Fibroblast of skin of left quadriceps (primary cell): ENCODE data around the gene CXCR6.

Experiments used
- DNase-seq, 2 experiments: peaks; one replicate each; pipeline ENCODE4 v3.0.0-alpha.2; 2013; ENCODE audit warnings: low read depth in 2 of 2

CXCR6 gene

DNA sequence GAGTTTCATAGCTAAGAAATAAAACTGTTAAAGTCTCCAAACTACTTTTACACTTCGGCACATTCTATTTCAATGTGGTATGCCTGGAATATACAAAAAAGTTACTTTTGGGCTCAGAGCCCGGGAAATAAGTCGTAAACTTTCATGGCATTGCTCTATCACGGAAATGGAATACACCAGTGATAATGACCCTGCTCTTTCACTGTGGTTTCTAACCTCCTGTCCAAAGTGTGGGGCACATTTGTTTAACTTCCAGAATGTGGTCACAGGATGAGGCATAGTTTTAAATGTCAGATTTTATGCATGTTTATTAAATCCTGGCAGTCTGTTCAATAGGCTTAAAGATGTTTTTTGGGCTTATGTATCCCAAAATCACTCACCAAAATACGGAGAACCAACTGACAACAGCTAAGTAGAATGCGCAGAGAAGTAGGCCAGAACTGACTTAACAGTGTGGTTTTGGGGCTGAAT lies 5.1 kb downstream of the CXCR6 start:
- DNase-seq = peak; percentile 74 to 81

DNA sequence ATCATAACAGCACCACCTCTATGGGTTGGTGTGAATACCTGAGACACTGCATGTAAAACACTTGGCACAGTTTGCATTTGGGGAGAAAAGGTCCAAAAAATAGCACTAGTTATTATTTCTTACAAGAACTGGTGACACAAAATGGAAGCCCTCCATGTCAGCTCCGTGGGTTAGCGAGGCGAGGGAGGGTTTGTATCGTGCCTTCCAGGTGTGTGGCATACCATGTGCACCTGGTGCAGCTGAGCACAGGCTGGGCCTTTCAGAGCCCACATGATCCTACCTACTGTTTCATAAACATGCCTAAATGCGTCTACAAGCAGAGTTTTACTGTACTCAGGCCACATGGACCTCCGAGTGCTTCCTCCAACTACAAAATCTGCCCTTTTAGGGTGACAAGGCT lies 5.6 kb downstream of the CXCR6 start:
- no peak for DNase-seq

DNA sequence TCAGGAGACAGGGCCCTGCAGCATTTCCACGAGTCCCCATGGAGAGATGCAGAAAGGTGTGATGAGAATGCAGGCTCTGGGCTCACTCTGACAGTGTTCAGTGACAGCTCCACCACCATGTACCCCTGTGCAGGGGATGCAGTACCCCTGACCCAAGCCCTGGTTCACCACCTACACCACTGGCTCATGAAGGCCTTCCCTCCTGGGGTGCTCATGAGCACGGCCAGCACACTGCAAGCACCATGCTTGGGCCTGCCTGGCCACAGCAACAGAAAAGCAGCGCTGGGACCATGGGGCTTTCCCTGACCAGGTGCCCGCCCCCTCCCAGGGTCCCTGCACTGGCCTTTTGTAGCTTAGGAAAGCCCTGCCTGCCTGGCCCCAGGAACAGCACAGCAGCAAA lies 6.2 kb downstream of the CXCR6 start:
- no peak for DNase-seq

DNA sequence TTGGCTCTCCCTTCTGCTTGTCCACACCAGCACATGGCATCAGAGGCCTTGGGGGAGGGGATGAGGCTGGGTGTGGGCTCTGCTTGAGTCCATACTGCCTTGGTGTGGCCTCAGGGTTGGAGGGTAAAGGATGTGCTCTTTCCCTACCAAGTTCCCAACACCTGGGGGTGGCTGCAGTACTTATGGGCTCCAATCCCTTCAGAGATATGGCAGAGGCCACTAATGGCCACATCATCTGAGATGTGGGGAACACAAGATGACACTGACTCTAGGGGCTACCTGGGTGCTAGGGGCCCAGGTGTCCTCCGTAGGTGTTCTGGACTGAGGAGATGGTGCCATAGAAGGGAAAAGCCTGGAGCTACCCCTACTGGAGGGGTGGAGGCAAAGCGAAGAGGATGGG lies 6.9 kb downstream of the CXCR6 start:
- DNase-seq = no peak

DNA sequence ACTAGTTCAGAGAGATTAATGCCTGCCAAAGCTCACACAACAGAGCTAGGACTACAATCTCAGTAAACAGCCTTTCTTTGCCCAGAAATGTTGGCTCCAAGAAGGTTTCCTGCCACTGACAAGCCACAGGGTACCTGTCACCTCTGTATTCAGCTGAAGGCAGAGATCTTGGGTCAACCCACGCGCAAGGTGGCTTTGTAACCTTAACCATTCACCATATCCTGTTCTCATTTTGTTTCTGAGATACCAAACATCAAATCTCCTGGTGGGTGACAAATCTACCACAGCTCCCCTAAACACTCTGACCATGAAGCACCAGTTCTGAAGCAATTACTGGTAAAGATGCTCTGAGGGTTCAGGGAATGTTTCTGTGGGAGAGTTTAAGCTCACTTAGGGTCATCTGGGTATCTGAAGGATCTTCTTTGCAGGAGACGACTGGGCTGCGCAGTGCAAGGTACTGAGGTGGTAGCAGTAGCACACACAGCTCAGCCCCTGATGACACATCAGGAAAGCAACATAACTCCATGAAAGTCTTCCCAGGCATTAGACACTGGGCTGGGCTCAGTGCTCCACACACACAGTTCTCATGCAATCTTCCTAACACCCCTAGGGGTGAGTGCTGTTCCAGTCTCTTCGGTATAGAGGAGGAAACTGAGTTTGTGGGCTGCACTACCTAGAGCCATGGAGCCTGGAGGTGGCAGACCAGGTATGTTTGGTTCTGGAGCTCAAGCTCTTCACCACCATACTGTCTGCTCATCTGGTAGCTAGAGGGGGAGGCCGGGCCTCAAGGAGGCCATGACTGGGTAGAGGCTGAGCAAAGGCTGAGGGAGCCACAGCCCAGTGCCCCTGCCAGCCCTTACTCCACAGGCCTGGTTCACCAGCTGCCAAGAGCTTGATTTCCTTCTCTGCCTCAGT lies 7.7 kb downstream of the CXCR6 start:
- no peak for DNase-seq

DNA sequence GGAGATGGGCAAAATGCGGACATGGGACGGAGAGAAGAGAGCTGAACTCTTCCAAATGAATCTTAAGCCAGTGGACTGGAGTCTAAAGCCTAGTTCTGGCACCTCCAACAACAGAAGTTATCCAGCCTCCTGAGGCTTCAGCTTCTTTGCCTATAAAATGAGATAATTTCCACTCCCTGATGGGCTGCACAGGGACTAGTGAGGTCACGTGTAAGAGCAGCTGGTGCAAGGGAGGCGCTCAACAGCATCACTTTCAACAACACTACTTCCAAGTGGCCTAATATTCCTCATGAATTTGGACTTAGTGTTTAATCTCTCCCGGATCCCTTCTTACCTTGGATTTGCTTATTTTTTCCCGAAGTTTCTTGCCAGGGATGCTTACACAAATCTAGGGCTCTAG lies 8.7 kb downstream of the CXCR6 start:
- no peak for DNase-seq

DNA sequence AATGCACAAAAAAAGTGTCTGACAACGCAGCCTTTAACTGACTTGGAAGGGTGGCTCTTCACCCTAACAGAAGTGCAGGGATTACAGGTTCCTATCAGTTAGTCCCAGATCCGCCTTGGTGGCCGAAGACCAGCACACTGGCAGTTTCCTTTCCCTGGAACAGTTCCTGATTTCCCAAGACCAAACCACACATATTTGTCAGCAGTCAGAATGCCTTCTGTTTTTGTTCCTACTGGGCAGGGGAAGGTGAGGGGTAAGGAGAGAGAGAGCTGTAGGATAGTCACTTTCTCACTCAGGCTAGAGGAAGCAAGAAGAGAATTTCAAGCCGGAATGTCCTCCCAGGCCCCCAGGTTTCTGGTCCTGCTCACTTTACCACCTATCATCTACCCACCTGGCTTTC lies 9.2 kb downstream of the CXCR6 start:
- DNase-seq = no peak

DNA sequence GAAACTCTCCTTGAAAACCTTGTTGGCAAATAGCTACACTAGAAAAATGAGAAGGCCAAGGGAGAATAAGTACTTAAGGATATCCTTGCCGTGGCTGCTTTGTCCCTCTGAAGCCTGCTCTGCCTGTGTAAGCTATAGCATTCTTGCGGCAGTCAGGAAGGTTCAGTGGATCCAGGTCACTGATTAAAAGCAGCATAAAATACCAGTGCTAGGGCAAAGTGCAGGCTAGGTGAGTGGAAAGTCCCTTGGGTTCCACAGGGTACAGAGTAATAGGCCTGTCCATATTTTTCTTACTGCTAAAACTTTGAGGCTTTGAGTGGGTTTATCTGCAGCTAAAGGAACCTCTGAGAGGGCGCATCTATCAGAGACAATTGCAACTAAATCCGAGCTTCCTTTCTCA lies 10.3 kb downstream of the CXCR6 start:
- no peak for DNase-seq

DNA sequence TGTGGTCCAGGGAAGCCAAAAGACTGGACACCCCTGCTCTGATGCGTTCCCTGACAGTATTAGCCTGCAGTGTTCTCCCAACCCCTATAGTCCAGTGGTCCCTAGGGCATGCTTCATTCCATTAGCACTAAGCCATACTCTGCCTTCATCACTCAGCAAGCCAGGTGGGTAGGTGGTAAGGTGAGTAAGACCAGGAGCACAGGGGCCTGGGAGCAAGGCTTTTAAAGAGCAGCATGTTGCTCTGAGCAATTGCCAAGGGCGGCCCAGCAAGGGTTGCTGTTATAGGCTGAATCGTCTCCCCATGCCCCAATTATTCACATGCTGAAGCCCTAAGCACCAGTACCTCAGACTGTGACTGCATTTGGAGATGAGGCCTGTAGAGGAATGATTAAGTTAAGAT lies 11.0 kb downstream of the CXCR6 start:
- no peak for DNase-seq

DNA sequence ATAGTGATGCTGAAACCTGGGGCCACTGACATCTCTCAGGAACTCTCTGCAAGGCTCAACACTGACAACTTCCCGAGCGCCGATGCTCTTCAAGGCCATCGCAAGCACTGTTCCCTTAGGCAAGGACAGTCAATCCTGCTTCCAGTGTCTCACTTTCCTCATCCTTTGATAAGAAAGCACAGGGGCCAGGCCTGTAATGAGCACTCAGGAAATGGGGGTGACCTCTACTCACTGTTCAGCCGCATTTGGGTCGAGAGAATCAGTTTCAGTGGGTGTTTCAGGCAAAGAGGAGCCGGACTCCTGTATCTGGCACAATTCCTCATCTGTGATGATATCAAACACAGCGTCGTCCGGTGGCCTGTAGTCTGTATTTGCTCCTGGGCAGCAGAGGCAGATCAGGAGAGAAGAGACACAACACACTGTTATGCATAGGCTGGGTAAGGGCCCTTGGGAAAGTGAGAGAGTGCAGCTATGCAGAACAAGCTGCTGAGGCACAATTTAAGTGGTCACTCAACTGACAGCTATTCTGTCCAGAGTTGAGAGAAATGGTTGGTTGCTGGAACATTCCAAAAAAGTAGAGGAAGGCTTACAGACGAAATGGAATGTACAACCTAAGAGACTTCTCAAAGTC lies 11.9 kb downstream of the CXCR6 start:
- DNase-seq = no peak

DNA sequence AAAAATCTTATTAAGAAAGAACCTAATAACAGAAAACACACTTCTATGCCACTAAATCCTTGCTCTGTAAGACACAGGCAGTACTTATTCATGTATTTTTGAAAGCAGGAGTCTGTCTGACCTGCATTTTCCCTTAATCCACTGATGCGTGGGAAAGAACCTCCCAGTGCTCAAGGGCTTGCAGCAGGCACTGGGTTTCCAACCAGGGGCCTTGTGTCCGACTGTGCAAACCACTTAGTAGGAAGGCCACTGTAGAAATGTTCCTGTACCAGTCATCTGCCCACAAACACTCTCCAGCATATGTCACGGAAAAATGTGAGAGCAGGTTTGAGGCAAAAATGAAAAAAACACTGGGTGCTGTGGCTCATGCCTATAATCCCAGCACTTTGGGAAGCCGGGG lies 12.4 kb downstream of the CXCR6 start:
- no peak for DNase-seq

DNA sequence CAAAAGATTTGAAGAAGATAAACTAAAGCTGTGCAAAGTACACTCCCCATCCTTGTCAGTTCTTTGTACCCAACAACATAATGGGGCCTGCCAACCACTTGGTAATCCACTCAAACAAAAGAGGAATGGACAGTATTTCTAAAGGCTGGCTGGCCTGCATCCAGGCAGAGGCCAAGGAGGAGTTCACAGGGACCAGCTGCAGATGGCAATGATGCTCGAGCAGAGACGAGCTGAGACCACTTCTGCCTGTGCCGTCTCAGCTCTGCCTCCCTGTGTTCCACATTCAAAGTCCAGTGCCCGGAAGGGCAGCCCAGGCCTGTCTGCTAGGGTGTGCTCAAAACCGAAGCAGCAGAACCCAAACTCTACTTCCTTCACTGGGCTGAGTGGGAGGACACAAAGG lies 14.3 kb downstream of the CXCR6 start:
- no peak for DNase-seq

DNA sequence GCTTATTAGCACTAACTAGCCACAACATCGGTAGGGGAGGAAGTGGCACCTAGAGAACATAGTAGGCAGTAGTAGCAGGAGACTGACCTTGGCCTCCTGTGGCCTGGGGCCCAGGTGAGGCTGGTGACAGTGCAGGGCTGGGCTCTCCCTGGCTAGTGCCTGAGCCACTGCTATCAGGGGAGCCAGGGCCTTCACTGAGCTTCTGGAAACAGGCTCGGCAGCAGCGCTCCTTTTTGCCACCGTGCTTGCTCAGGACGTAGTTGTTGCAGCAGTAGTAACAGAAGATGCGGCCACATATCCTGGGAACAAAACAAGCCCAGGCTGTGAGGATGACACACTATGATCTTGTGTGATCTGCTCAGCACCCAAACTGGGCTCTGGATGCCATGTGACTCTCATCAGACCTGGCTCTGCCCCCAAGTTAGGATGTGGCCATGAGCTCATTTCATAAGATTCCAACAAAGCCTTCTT lies 15.1 kb downstream of the CXCR6 start:
- no peak for DNase-seq

DNA sequence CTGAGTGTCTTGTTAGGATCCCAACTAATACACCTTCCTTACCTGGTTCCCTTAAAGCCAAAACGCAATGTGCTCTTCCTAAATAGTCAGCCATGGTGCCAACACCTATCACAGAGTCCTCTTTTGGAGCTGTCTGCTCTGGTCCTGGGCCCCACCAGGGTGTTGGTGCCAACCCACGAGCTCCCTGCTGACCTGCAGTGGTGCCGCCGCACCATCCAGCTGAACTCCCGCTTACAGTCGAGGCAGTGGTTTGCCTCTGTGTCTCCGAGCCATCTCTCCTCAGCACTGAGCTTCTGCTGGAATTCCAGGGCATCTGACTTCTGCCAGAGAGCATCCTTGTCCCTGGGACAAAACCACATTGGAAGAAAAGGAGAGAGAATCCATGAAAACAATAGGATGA lies 15.9 kb downstream of the CXCR6 start:
- DNase-seq = no peak

DNA sequence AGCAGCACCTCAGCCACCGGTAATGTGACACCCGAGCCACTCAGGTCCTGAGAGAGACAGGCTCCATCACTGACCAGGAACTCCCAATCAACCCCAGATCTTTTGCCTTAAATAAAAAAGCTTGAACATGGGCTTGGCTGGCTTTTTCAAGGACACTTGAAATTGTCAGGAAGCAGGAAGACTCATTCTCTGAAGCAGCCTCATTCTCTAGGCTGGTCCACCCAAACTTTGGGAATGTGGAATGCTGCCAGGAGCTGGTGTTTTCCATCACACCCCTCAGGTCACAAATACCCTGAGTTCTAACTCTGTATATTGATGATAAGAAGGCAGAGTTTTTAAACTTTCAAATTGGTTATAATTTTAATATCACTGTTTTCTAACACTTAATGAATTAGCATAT lies 17.0 kb downstream of the CXCR6 start:
- DNase-seq = no peak

DNA sequence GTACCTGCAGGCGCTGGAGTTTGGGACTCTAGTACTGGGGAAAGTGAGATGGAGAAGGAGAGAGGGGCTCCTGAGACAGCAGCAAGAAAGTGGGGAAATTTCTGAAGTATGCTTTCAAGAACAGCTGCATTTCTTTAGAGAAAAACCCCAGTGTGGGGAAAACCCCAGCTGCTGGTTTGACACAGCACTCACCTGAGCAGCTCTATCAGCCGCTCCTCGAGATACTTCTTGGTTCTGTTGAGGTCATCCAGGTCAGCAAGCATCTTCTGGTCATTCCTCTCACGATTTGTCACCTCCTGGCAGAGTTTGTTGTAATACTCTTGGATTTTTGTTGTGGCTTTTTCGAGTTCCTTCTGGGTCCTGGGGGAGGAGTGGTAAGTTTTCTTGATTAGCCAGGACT lies 18.8 kb downstream of the CXCR6 start:
- DNase-seq = no peak

DNA sequence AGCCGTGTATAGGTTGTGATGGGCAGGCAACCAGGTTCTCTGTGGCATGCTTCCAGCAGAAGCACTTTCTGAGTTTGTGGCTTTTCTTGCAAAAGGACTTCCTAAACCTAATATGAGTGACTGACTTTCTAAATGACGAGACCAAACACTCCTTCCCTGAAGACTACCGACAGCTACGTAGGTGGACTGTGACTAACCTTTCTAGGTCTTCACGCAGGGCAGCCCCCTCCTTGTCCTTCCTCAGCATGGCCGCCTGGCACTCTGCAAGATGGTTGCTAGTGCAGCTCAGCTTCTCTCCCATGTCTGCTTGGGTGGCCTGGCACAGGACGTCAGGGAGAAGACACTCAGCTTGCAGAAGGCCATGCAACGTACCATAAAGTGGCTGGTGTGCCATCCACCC lies 20.9 kb downstream of the CXCR6 start:
- DNase-seq = no peak

DNA sequence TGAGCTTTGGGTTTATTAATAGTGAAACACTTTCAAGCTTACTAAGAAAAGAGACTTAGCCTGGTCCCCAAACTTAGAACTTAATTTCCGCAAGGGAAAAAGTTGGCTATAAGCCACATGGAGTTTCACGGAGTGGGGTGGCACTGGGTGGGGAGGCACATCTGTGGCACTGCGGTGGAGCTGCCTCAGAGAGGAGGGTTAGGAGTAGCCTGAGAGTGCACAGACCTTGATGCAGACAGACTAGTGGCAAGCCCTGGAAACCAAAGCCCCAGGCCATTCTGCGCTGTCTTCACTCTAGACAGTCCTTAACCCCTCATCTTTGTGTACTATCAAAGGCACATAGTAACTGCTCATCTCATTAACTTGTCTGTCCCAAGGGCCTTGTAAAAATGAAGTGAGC lies 22.0 kb downstream of the CXCR6 start:
- no peak for DNase-seq

DNA sequence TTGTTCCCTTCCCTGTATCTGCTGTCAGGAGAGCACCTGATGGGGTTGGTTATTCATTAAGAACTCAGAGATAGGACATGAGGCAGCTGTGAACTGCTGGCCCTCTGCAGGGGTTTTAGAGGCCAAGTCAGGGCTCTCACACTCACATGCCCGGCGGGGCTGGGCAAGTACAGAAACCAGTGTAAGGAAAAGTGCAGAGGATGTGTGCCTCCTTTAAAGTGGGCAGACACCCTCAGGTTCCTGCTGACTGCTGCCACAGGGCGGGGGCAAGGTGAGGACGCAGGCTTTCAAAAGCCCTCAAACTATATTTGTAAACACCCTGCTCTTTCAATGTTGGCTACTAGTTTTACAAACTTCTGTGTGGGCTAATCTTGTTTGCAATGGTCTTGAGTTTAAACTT lies 22.4 kb downstream of the CXCR6 start:
- DNase-seq = no peak

DNA sequence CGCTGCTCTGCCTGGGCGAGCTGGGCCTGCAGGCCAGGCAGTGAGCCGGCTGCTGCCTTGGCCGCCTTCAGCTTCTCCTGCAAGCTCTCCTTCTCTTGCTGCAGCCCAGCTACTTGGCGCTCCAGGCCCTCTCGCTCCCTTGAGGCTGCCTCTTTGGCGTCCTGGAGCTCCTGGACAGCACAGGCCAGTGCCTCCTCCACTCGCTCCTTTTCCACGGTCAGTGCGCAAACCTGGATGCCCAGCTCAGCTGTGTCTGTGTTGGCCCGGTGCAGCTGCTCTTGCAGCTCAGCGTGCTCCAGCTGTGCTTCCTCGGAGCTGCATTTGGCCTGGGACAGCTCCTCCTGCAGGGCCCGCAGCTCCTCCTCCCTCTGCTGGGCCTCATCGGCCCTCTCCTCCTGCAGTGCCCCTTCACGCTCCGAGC lies 23.1 kb downstream of the CXCR6 start:
- DNase-seq = no peak

DNA sequence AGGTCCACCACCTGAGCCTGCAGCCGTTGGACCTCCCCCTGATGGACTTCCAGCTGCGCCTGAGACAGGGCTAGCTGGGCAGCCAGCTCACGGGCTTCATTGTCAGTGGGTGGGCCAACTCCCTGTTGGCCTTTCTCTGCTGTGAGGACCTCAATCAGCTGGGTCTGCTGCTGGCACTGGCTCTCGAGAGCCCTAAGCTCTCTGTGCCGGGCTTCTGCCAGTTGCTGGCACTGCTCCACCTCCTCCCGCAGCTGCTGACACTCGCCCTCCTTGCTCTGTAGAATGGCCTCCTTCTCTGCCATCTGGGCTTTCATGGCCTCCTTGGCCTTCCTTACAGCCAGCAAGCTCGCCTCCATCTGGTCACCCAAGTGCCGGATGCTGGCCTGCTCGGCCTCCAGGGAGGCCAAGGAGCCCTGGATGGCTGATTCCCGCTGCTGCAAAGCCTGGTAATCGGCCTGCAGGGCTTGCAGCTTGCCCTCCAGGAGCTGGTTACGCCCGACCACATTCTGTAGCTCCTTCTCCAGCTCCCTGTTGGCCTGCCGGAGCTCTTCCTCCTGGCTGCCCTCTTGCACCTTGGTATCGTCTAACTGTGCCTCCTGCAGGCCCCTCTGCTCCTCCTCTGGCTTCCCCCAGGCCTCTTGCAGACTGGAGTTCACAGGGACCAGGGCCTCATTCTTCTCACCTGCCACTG lies 23.8 kb downstream of the CXCR6 start:
- DNase-seq = no peak

DNA sequence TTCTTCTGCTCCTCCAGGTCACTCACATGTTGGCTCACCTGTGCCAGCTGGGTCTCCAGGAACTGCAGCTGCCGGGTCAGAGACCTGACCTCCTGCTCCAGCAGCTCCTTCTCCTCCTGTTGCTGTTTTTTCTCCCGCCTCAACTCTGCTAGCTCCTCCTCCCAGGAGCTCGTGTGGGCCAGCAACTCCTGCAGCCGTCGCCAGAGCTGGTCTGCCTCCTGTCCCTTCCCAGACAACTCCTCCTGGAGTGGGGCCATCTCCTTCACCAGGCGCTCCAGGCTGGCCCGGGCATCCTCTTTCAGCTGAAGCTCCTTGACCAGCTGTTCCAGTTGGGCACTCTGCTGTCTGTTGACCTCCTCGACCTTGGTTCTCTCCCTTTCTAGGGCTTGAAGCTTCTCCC lies 24.5 kb downstream of the CXCR6 start:
- DNase-seq = no peak

DNA sequence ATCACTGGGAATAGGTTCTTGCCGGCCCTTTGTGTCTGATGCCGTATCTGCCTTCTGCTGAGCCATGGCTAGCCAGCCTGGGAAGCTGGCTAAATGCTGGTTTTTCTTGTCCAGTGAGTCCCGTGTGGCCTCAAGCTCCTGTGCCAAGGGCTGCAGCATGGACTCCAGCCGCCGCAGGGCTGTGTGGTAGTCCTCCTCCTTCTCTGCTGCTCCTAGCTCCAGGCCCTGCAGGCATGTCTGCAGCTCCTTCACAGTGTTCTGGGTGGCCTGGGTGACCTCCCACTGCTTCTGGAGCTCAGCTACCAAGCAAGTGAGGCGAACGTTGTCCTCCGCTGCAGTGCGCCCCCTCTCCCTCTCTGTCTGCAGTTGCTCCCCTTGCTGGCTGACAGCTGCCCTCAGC lies 24.9 kb downstream of the CXCR6 start:
- DNase-seq = no peak
